Measurements from ENCODE around the gene IRS1.
A peak's percentile ranks its signal among the peaks of the same experiment; 100 is the strongest.
"Not testable (repeated sequence)": the region's sequence is repeated elsewhere in the genome, so short reads cannot be mapped to it uniquely, and the experiment has no call there.

IRS1 gene

GRCh38 chr2:226799211-226799975 lies at the start of gene IRS1:
TSS of gene IRS1 (minus strand) at chr2:226799820. CDS start at chr2:226798738, 1,082 bp downstream.
- peak; percentile 90 for DNase-seq

DNA sequence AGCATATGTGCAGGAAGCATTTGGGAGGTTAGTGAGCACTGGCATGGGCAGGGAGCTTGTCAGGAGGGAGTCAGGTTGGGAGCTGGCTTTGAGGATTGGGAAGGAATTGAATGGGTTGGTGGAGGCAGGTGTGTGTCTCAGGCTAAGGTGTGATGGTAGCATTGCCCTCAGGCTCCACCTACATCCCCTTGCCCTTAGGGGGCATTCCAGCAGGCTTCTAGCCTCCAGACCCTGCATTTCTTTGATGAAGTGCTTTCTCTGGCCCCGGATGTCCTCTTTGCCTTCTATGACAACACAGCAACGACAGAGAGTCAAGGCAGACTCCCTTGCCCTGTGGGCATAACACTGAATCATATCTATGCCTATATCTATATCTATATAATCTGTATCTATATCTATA lies 49.7 kb upstream of the IRS1 start:
- DNase-seq, result no peak

DNA sequence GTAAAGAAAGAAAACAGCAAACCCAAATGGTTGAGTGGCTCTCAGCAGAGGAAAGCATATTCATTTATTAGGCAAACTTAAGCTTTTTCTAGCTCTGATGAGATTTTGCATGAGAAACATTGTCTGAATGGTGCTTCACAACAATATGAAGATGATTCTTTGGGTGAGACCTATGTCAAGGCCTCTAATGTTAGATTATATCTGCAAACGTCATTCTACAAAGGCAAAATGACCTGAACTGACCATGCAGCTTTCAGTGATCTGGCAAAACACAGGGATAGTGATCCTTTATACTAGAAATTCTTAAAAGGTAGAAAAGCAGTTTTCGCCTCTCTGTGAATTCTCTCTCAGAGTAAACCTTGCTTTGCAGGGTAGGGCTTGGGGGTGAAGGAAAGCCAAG lies 47.9 kb upstream of the IRS1 start:
- no peak for DNase-seq

DNA sequence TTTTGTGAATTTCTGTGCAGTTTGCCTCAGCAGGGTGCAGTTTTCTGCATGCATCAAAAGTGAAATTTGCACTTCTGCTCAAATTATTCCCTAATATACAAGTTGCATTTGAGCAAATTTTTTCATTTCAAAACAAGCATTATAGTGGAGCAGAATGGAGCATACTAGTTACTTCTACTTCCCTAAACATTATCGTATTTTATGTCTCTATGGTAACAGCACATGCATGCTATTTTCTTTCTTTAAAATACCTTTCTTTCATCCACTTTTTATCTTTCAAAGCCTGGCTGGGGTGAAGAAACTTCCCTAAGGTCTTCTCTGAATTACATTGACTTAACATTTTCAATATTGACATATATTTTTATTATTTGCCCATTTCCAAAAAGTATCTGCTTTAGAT lies 47.5 kb upstream of the IRS1 start:
- no peak for DNase-seq

- DNase-seq, result no peak
Measured at GRCh38 chr2:226845386-226846116, 45.9 kb upstream of the IRS1 start.

GRCh38 chr2:226843001-226843400 lies 43.4 kb upstream of the IRS1 start:
- not testable (repeated sequence) for DNase-seq

- DNase-seq, result no peak
Measured at GRCh38 chr2:226839951-226840350, 40.3 kb upstream of the IRS1 start.

- no peak for DNase-seq
Measured at GRCh38 chr2:226839161-226839560, 39.5 kb upstream of the IRS1 start.

- DNase-seq, result no peak
Measured at GRCh38 chr2:226838722-226839121, 39.1 kb upstream of the IRS1 start.

- DNase-seq, result no peak
Measured at GRCh38 chr2:226837787-226838603, 38.4 kb upstream of the IRS1 start.

DNA sequence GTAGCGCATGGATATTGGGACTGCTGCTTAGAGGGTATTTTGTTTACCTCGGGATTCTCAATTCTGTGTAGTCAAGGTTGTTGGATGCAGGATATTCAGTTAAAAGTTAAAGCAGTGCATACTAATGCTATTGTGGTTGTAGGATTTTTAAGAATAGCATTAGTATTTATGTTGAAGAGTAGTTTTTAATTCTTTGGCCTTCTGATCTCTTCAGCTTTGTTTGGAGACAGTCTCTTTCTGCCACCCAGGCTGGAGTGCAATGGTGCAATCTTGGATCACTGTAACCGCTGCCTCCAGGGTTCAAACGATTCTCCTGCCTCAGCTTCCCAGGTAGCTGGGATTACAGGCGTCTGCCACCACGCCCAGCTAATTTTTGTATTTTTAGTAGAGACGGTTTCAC lies 37.7 kb upstream of the IRS1 start:
- no peak for DNase-seq

- no peak for DNase-seq
Measured at GRCh38 chr2:226836548-226836885, 36.9 kb upstream of the IRS1 start.

DNA sequence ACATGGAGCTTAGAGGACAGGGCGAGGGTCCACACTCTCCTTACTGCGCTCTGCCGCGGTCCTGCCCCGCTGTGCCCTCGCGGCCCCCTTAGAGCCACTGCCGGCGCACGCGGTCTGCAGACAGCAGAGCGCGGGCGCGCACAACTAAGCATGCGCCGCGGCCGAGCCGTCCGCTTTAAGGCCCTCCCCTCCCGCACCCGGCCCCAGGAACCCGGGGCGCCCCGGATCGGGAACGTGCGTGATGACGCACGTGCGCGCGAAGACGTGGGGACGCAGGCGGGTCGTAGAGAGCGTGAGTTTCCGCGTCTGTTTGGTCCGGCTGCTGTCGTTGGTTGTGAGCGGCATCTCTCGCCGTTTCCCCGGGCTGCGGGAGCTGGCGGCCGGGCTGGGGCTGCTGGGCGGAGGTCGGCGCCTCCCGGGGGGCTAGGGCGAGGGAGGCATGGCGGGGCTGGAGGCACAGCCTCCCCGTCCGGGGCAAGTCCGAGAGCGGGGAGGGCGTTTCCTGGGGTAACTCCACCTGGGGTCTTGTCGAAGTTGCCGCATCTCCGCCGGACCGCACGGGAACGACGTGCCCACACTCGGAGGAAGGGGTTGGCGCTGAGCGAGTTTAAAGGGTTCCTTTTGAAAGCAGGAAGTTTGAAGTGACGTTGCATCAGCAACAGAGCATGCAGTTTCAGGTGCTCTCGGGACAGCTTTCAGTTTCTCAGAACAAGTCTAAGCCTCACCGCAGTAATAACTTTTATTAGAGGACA lies 36.4 kb upstream of the IRS1 start, which contains the start of gene RHBDD1:
RHBDD1 (plus strand) TSS at position 259 of the 752 bp plus-strand sequence. CDS start 28,640 bp downstream, outside the sequence.
- peak; percentile 97 for DNase-seq

GRCh38 chr2:226835420-226835795 lies 35.8 kb upstream of the IRS1 start:
- DNase-seq, result no peak

- DNase-seq, result not testable (repeated sequence)
Measured at GRCh38 chr2:226834880-226835279, 35.3 kb upstream of the IRS1 start.

DNA sequence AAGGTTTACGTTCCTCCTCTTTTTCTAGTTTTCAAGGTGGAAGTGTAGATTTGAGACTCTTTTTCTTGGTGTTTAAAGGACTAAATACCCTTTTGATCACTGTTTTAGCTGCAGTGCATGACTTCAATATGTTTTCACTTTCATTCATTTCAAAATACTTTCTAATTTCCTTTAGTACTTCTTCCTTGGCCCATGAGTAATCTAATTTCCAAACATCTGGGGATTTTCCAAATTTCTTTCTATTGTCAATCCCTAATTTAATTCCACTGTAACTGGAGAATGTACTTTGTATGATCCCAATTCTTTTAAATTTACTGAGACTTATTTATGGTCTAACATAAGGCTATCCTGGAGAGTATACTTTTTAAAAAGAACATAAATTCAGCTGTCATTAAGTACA lies 32.4 kb upstream of the IRS1 start:
- no peak for DNase-seq

DNA sequence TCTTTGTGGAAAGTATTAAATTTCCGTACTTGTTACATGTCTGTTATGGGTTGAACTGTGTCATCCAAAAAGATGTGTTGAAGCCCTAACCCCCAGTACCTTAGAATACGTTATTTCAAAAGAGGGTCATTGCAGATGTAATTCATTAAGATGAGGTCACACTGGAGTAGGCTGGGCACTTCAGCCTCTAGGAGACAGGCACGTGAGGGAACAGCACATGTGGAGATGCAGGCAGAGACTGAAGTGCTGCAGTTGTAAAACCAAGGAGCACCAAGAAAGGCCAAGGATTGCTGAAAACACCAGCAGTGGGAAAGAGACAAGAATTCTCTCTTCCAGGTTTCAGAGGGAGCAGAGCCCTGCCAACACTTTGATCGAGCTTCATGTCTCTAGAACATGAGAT lies 31.6 kb upstream of the IRS1 start:
- no peak for DNase-seq

DNA sequence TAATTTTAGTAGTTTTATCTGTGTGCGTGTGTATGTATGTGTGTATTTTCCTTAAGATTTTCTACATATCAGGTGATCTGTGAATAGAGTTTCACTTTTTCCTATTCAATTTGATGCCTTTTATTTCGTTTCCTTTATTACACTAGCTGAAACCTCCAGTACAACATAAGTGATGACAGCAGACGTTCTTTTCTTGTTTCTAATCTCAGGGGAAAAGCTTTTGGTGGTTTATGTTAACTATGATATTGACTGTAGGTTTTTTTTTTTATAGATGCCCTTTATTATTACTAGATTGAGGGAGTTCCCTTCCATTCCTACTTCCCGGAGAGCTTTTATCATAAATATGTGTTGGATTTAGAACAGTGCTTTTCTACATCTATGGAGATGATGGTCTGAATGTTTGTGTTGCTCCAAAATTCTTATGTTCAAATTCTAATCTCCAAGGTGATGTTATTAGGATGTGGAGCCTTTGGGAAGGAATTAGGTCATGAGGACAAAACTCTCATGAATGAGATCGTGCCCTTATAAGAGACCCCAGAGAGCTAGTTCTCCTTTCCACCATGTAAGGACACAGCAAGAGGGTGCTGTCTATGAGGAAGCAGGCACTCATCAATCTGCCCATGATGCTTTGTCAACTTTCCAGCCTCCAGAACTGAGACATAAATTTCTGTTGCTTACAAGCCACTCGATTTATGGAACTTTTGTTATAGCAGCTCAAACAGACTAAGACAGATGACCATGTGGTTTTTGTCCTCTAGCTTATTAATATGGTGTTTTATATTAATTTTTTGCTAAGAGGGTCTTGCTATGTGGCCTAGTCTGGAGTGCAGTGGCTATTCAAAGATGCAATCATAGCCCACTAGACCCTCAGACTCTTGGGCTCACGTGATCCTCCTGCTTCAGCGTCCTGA lies 30.4 kb upstream of the IRS1 start:
- DNase-seq, result no peak

DNA sequence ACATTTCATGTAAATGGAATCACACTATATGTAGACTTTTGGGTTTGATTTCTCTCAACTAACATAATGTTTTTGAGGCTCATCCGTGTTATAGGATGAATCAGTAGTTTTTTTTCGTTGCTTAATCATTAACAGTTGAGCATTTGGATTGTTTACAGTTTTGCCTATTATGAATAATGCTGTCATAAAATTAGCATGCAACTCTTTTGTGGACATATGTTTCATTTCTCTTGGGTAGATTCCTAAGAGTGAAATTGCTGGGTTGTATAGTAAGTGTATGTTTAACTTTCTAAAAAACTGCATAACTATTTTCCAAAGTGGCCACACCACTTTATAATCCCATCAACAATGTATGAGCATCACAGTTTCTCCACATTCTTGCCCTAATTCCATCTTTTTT lies 28.6 kb upstream of the IRS1 start:
- DNase-seq, result peak; percentile 56

DNA sequence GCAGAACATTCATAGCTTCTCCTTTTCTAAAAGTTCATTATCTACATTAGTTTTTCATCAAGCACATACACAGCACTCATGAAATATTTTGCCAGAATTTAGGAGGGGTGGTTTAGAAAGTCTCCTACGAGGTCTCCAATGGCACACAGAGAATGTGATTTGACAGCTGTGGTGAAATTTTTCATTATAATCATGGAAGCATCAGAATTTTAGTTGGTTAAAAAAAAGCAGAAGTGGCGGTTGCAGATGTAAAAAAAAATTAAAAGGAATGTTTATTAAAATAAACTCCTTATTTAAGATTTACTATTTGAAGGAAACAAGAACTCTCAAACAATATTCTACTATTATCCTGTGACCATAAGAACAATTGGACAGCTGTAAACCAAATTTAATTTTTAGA lies 25.4 kb upstream of the IRS1 start:
- DNase-seq, result no peak

- no peak for DNase-seq
Measured at GRCh38 chr2:226818930-226819329, 19.3 kb upstream of the IRS1 start.

Data from fibroblast of skin of right biceps (primary cell).